HFF-Myc (cell line): ENCODE measurements around the gene GRAMD1A.
"Not testable (repeated sequence)": the region's sequence is repeated elsewhere in the genome, so short reads cannot be mapped to it uniquely, and the experiment has no call there.

Experiments
- DNase-seq: peaks from one replicate; pipeline ENCODE4 v3.0.0-alpha.2; 2011; ENCODE audit warnings: low read depth; ENCODE audit errors: extremely low read depth
- H3K4me3 ChIP-seq: replicated peaks from 2 replicates; pipeline ENCODE4 v1.5.1; 2011; ENCODE audit warnings: low read depth, mild to moderate bottlenecking, control low read depth, low read length
- CTCF ChIP-seq: IDR thresholded peaks from 2 replicates; pipeline ENCODE4 v1.5.1; 2012; ENCODE audit warnings: mild to moderate bottlenecking, low read depth, low read length, control low read depth; ENCODE audit errors: missing control alignments

The GRAMD1A gene

DNA sequence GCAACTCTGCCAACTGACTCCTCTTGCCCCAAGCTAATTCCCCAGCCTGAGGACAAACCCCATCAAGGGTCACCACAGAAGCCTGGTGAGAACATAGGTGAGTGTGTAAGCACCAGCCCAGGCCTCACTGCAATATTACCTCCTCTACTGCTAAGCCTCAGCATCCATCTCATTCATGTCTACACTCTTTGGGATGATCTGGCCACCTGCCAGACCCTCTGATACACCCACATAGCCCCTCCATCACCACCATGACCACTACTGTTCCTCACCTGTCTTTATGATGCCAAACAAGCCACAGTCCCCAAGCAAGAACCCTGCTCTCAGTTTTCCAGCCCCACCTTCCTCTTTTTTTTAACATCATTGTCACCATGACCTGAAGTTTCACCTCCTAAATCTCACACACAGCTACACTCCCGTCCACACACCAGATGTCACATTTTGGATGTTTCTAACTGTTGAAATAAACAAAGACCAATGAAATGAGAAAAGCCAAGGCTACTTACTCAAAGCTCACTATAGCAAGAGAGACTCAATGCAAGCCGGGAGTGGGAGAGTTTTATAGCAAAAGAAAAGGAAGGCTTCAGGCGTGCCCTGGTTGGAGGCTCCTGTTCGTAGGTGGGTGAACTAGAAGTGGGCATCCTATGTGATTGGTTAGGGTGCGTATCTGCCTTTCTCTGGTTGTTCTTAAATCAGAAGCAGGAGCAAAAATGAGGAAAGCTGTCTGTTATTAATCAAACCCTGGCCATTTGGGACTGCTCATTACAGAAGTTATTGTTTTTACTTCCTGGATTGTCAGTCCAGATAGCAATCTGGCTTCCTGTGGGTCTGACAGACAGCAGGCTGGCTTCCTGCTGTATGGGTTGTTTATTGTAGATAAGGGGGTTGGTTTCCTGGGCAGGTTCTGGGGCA lies 38.1 kb upstream of the GRAMD1A start:
- peak overlapping the region; percentile 73 for H3K4me3 ChIP-seq
- DNase-seq: no peak
- no peak for TF ChIP-seq CTCF

DNA sequence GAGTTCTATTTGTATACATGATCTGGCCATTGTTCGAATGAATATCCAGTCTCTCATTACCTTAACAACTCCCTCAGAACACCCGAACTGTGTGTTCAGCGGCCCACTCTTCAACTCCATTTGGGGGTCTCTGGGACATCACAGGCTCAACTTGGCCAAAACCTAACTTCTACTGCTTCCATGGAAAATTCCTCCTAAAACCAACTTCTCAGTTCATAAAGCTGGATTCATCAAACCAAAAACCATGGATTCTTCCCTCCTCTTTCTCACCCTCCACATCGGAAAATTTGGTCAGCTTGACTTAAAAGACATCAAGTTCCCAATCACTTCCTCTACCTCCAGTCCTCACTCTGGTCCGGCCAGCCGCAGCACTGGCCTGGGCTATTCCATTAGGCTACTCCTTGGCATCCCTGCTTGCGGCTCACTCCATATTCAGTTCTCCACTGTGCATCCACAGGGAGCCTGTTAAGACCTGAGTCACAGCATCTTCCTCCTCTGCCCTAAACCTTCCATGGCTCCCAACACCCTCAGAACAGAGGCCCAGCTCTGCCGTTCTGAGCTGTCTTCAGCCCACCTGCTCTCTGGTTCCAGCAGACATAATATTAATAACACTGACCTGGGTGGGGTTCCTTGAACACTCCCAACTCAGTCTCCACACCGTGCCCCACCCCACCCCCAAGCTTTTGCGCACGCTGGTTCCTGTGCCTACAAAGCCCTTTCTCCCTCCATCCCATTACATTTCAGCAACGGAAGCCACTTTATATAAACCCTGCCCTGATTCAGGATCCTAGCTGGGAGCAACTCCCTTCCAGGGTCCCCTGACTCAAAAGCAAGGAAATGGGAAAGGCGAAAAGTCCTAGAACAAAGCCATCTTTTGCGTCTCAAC lies 37.2 kb upstream of the GRAMD1A start:
- H3K4me3 ChIP-seq: peak overlapping the region; percentile 73
- TF ChIP-seq CTCF: no peak
- DNase-seq: no peak

GRCh38 chr19:34963573-34964406 lies 36.3 kb upstream of the GRAMD1A start, which contains the start of gene ZNF792:
Gene ZNF792 (minus strand): TSS chr19:34964229. CDS start chr19:34963662, 567 bp downstream.
- peak within 1 kb of the TSS; percentile 73 for H3K4me3 ChIP-seq
- no peak for DNase-seq
- no peak for TF ChIP-seq CTCF

DNA sequence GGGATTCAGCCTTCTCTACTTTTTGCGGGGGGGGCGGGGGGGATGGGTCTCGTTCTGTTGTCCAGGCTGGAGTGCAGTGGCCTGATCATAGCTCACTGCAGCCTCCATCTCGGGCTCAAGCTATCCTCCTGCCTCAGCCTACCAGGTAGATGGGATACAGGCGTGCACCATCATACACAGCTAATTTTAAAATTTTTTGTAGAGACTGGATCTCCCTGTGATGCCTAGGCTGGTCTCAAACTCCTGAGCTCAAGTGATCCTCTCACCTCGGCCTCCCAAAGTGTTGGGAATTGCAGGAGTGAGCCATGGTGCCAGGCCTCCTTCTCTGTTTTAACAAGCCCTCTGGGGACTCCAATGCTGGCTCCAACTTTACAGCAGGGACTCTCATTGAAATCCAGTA lies 35.5 kb upstream of the GRAMD1A start:
- no peak for DNase-seq
- no peak overlapping the region for H3K4me3 ChIP-seq
- TF ChIP-seq CTCF: no peak

- H3K4me3 ChIP-seq: not testable (repeated sequence)
Measured at GRCh38 chr19:34965505-34965904, 34.6 kb upstream of the GRAMD1A start.

GRCh38 chr19:34967551-34967950 lies 32.6 kb upstream of the GRAMD1A start:
- TF ChIP-seq CTCF: no peak
- DNase-seq: no peak
- H3K4me3 ChIP-seq: no peak overlapping the region

More at GRCh38 chr19:34965505-34965904, 34.6 kb upstream of the GRAMD1A start:
- not testable (repeated sequence) for DNase-seq
